Measurements from ENCODE around the gene GAS7.

GAS7 gene

DNA sequence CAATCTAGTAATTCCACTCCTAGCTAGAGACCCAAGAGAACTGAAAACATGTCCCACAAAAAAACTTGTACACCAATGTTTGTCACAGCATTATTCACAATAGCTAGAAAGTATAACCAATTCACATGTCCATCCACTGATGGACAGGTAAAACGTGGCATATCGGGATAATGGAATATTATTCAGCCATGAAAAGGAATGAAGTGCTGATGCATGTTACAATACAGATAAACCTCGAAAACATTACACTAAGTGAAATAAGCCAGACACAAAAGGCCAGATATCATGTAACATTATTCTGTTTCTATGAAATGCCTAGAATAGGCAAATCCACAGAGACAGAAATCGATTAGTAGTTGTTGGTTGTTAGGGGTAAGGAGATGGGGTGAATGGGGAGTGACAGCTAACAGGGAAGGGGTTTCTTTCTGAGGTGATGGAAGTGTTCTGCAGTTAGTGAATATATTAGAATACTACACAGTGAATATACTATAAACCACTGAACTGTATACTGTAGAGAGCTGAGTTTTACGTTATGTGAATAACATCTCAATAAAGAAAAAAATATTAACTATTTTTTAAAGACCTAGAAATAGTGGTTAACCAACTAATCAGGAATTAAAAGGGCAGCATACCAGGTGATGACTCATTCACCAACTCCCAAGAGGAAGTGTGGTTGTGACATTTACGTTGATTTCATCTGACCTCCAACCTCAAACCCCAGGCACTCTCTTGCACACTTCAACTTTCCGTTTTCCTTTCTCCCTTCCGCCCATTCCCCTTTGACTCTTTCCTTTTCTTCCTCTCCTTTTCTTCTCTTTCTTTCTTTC, 48.6 kb downstream of the GAS7 start:
- no peak overlapping the region for H2AK5ac ChIP-seq (ENCODE audit: low read length)
- H3K36me3 ChIP-seq (ENCODE audit: control insufficient read depth in 1 of 2, insufficient read depth in 2 of 2, low read length in 2 of 2), result no peaks in the 10 kb centered on the region
- peaks cover 17% of the 10 kb centered on the region for H3K79me1 ChIP-seq (ENCODE audit: low read length)
- H2BK5ac ChIP-seq (ENCODE audit: low read depth, low read length, poor library complexity), result no peak overlapping the region
- no peak overlapping the region for H3K4me3 ChIP-seq (ENCODE audit: low read depth, low read length)
- no peak overlapping the region for H3K9ac ChIP-seq (ENCODE audit: low read length)
- peak; percentile 59 to 80 for DNase-seq
- H3K4me2 ChIP-seq (ENCODE audit: low read length), result peak overlapping the region; percentile 21
- no peak overlapping the region for H4K91ac ChIP-seq (ENCODE audit: low read depth, low read length)
- no peak overlapping the region for H3K4ac ChIP-seq (ENCODE audit: low read depth, low read length)
- peaks cover 12 to 14% of the 10 kb centered on the region in 2 experiments for H3K4me1 ChIP-seq (ENCODE audit: control insufficient read depth in 1 of 2, insufficient read depth in 2 of 2, low read length in 2 of 2)
- no peak overlapping the region for H3K27ac ChIP-seq (ENCODE audit: low read depth, low read length)
- WGBS (ENCODE audit: extremely low coverage, insufficient coverage, insufficient read length), result no CpG with 5 or more reads among the region's 8 CpGs
- H2BK120ac ChIP-seq (ENCODE audit: insufficient read depth, low read length, poor library complexity), result no peak overlapping the region
- no peak overlapping the region for H3K23ac ChIP-seq (ENCODE audit: low read length)
- peaks cover 5% of the 10 kb centered on the region for H3K79me2 ChIP-seq (ENCODE audit: control insufficient read depth, insufficient read depth, low read length, poor library complexity)
- no peak overlapping the region for H3K18ac ChIP-seq (ENCODE audit: low read length)
- H3K27me3 ChIP-seq (ENCODE audit: insufficient read depth, low read length), result no peaks in the 10 kb centered on the region
- no peak overlapping the region for H2AFZ ChIP-seq (ENCODE audit: insufficient read depth, low read length, poor library complexity)
- no peaks in the 10 kb centered on the region for H3K9me3 ChIP-seq (ENCODE audit: insufficient read depth, low read depth, low read length)
- no peak overlapping the region for H3K14ac ChIP-seq (ENCODE audit: low read length)
- H4K8ac ChIP-seq (ENCODE audit: low read depth, low read length), result no peak overlapping the region
- no peak overlapping the region for H2BK12ac ChIP-seq (ENCODE audit: low read length)
- H4K12ac ChIP-seq (ENCODE audit: low read depth, low read length), result no peak overlapping the region

DNA sequence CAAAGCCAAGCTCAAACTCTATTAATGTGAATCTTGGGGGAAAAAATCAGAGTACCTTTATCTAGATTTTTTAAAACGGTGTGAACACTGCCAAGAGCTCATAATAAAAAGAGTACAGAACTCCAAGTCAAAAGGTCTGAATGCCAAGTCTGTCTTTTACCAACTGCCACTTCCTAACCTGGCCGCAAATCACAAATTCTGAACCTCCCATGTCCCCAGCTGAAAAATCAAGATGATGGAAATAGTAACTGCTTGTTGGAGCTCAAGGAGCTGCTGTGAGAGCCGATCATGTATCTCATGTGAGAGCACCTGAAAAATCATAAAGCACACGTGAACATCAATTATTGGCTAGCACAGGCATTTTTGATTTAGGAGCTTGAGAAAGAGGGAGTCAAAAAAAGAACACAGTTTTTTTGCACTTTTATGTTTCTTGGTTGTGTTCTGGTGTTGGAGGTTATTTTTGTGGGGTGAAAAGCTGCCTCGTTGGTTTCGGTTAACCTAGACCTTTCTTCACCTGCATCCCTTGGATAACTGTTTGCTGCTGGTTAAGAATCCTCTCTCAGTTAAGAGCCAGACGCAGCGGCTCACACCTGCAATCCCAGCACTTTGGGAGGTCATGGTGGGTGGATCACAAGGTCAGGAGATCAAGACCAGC, 50.5 kb downstream of the GAS7 start:
- Histone ChIP-seq H3K79me1 (ENCODE audit: low read length) (peaks cover 29% of the 10 kb centered on the region), H2AK5ac (ENCODE audit: low read length) (no peak overlapping the region), H2BK5ac (ENCODE audit: low read depth, low read length, poor library complexity) (no peak overlapping the region), H3K14ac (ENCODE audit: low read length) (no peak overlapping the region), H2BK12ac (ENCODE audit: low read length) (no peak overlapping the region), H3K18ac (ENCODE audit: low read length) (no peak overlapping the region), H3K4me1 (ENCODE audit: control insufficient read depth in 1 of 2, insufficient read depth in 2 of 2, low read length in 2 of 2) (peaks cover 22 to 23% of the 10 kb centered on the region in 2 experiments), H2AFZ (ENCODE audit: insufficient read depth, low read length, poor library complexity) (no peak overlapping the region), H3K4ac (ENCODE audit: low read depth, low read length) (no peak overlapping the region), H3K9ac (ENCODE audit: low read length) (no peak overlapping the region), H3K9me3 (ENCODE audit: insufficient read depth, low read depth, low read length) (no peaks in the 10 kb centered on the region), H3K79me2 (ENCODE audit: control insufficient read depth, insufficient read depth, low read length, poor library complexity) (peaks cover 8% of the 10 kb centered on the region), H4K8ac (ENCODE audit: low read depth, low read length) (no peak overlapping the region), H4K91ac (ENCODE audit: low read depth, low read length) (no peak overlapping the region), H3K23ac (ENCODE audit: low read length) (no peak overlapping the region), H3K4me3 (ENCODE audit: low read depth, low read length) (no peak overlapping the region), H3K36me3 (ENCODE audit: control insufficient read depth in 1 of 2, insufficient read depth in 2 of 2, low read length in 2 of 2) (no peaks in the 10 kb centered on the region), H2BK120ac (ENCODE audit: insufficient read depth, low read length, poor library complexity) (no peak overlapping the region), H3K4me2 (ENCODE audit: low read length) (no peak overlapping the region), H4K12ac (ENCODE audit: low read depth, low read length) (no peak overlapping the region), H3K27ac (ENCODE audit: low read depth, low read length) (no peak overlapping the region), H3K27me3 (ENCODE audit: insufficient read depth, low read length) (no peaks in the 10 kb centered on the region)
- no CpG with 5 or more reads among the region's 8 CpGs for WGBS (ENCODE audit: extremely low coverage, insufficient coverage, insufficient read length)
- DNase-seq, result no peak

- Histone ChIP-seq H2BK5ac (ENCODE audit: low read depth, low read length, poor library complexity) (no peak overlapping the region), H2BK12ac (ENCODE audit: low read length) (peak overlapping the region; percentile 63), H3K4me1 (ENCODE audit: control insufficient read depth in 1 of 2, insufficient read depth in 2 of 2, low read length in 2 of 2) (peaks cover 22 to 23% of the 10 kb centered on the region in 2 experiments), H3K4ac (ENCODE audit: low read depth, low read length) (no peak overlapping the region), H2AK5ac (ENCODE audit: low read length) (no peak overlapping the region), H3K36me3 (ENCODE audit: control insufficient read depth in 1 of 2, insufficient read depth in 2 of 2, low read length in 2 of 2) (no peaks in the 10 kb centered on the region), H4K12ac (ENCODE audit: low read depth, low read length) (no peak overlapping the region), H3K79me1 (ENCODE audit: low read length) (peaks cover 29% of the 10 kb centered on the region), H3K4me3 (ENCODE audit: low read depth, low read length) (no peak overlapping the region), H3K18ac (ENCODE audit: low read length) (no peak overlapping the region), H3K79me2 (ENCODE audit: control insufficient read depth, insufficient read depth, low read length, poor library complexity) (peaks cover 8% of the 10 kb centered on the region), H3K14ac (ENCODE audit: low read length) (no peak overlapping the region), H3K27ac (ENCODE audit: low read depth, low read length) (no peak overlapping the region), H3K9me3 (ENCODE audit: insufficient read depth, low read depth, low read length) (no peaks in the 10 kb centered on the region), H2BK120ac (ENCODE audit: insufficient read depth, low read length, poor library complexity) (no peak overlapping the region), H3K23ac (ENCODE audit: low read length) (no peak overlapping the region), H4K91ac (ENCODE audit: low read depth, low read length) (no peak overlapping the region), H3K4me2 (ENCODE audit: low read length) (no peak overlapping the region), H4K8ac (ENCODE audit: low read depth, low read length) (no peak overlapping the region), H2AFZ (ENCODE audit: insufficient read depth, low read length, poor library complexity) (no peak overlapping the region), H3K9ac (ENCODE audit: low read length) (no peak overlapping the region), H3K27me3 (ENCODE audit: insufficient read depth, low read length) (no peaks in the 10 kb centered on the region)
- no CpG with 5 or more reads among the region's 4 CpGs for WGBS (ENCODE audit: extremely low coverage, insufficient coverage, insufficient read length)
- no peak for DNase-seq
Measured at GRCh38 chr17:10147040-10147439, 51.4 kb downstream of the GAS7 start.

- H2AFZ ChIP-seq (ENCODE audit: insufficient read depth, low read length, poor library complexity), result no peak overlapping the region
Measured at GRCh38 chr17:10144982-10145381, 53.4 kb downstream of the GAS7 start.

More at GRCh38 chr17:10144982-10145381, 53.4 kb downstream of the GAS7 start:
- Histone ChIP-seq H3K14ac (ENCODE audit: low read length) (no peak overlapping the region), H3K27ac (ENCODE audit: low read depth, low read length) (peak overlapping the region; percentile 99), H3K79me1 (ENCODE audit: low read length) (peaks cover 35% of the 10 kb centered on the region), H2BK120ac (ENCODE audit: insufficient read depth, low read length, poor library complexity) (peak overlapping the region; percentile 92), H4K8ac (ENCODE audit: low read depth, low read length) (no peak overlapping the region), H3K4me3 (ENCODE audit: low read depth, low read length) (no peak overlapping the region), H3K4me1 (ENCODE audit: control insufficient read depth in 1 of 2, insufficient read depth in 2 of 2, low read length in 2 of 2) (peaks cover 33 to 37% of the 10 kb centered on the region in 2 experiments), H3K18ac (ENCODE audit: low read length) (no peak overlapping the region), H4K12ac (ENCODE audit: low read depth, low read length) (no peak overlapping the region), H3K23ac (ENCODE audit: low read length) (no peak overlapping the region), H3K4me2 (ENCODE audit: low read length) (no peak overlapping the region), H3K4ac (ENCODE audit: low read depth, low read length) (no peak overlapping the region), H2AK5ac (ENCODE audit: low read length) (no peak overlapping the region), H4K91ac (ENCODE audit: low read depth, low read length) (peak overlapping the region; percentile 38), H3K36me3 (ENCODE audit: control insufficient read depth in 1 of 2, insufficient read depth in 2 of 2, low read length in 2 of 2) (no peaks in the 10 kb centered on the region), H3K27me3 (ENCODE audit: insufficient read depth, low read length) (no peaks in the 10 kb centered on the region), H3K9me3 (ENCODE audit: insufficient read depth, low read depth, low read length) (no peaks in the 10 kb centered on the region), H2BK12ac (ENCODE audit: low read length) (no peak overlapping the region), H3K79me2 (ENCODE audit: control insufficient read depth, insufficient read depth, low read length, poor library complexity) (peaks cover 8% of the 10 kb centered on the region), H2BK5ac (ENCODE audit: low read depth, low read length, poor library complexity) (peak overlapping the region; percentile 95), H3K9ac (ENCODE audit: low read length) (no peak overlapping the region)
- DNase-seq, result peak; percentile 55 to 64
- WGBS (ENCODE audit: extremely low coverage, insufficient coverage, insufficient read length), result no CpG with 5 or more reads among the region's 7 CpGs

All from trophoblast cell (in vitro differentiated cells and primary cell).